Fibroblast of lung (primary cell): ENCODE data around the gene SCOC.

Source experiments
- CTCF ChIP-seq, 2 donors: IDR thresholded peaks in 1 of 2; conservative IDR thresholded peaks in 1 of 2; 1 replicate in 1 of 2; 2 replicates in 1 of 2; pipeline ENCODE4 v1.5.1; 2011 to 2012; ENCODE audit warnings: low read length in 2 of 2, control low read depth in 1 of 2, inconsistent platforms in 1 of 2, low read depth in 1 of 2, mild to moderate bottlenecking in 1 of 2
- EZH2 ChIP-seq: IDR thresholded peaks from 2 replicates; pipeline ENCODE4 v1.5.1; 2012; ENCODE audit warnings: low read length, control low read depth, mild to moderate bottlenecking; ENCODE audit errors: missing control alignments

- TF ChIP-seq CTCF (conservative IDR thresholded peaks at IDR 0.05 in 1 of 2, IDR thresholded peaks at IDR 0.05 in 1 of 2; ENCODE audit: low read depth in 1 of 2, low read length in 2 of 2) (no peak), EZH2 (no peak)
Observed at GRCh38 chr4:140357868-140358267, 15.6 kb upstream of the SCOC start.
